GM12878 (cell line): ENCODE measurements around the gene RRP1B. TPM values are rescaled to one million over a fixed set of nuclear protein-coding genes. Genes with fewer than 3 reads are reported as not detected.
A peak's percentile ranks its signal among the peaks of the same experiment; 100 is the strongest.

Experiments
- ATAC-seq: fragments of 200-7000 bp; cut with Tn5 transposase; 3 replicates; pipeline ENCODE4 v1.9.1; 2020; ENCODE audit warnings: mild to moderate bottlenecking, moderate library complexity
- BruUV-seq: library from RNA; stranded (reverse); fragments of 400-500 nt; replicated peaks from 2 replicates; lab custom pipeline; 2021; lab: Mats Ljungman, UMichigan
- CTCF ChIA-PET: fragments of 300-600 bp; sonication (Branson Sonifier 250); formaldehyde crosslinking; extraction: SDS; loops from one replicate; lab custom pipeline; 2021; ENCODE audit warnings: inconsistent platforms; lab: Yijun Ruan, JAX
- POLR2A ChIA-PET: fragments of 350-600 bp; formaldehyde crosslinking; extraction: SDS; loops from one replicate; lab custom pipeline; 2021; ENCODE audit warnings: inconsistent platforms; lab: Charles Lee
- RAD21 ChIA-PET: fragments of 300-600 bp; sonication (Branson Sonifier 250); formaldehyde crosslinking; loops from one replicate; lab custom pipeline; 2023; ENCODE audit warnings: antibody characterized with exemption; ENCODE audit not compliant: unreplicated experiment; lab: Charles Lee
- SMC1A ChIA-PET: fragments of 300-600 bp; sonication (Branson Sonifier 250); formaldehyde crosslinking; loops from one replicate; lab custom pipeline; 2023; ENCODE audit not compliant: unreplicated experiment, uncharacterized antibody; lab: Charles Lee
- DNase-seq: peaks from one replicate; pipeline ENCODE4 v3.0.0-alpha.2; 2011; ENCODE audit warnings: low read depth, low spot score
- FAIRE-seq: peaks from 3 replicates; lab custom pipeline; 2011; peaks lifted over from hg19 to GRCh38; lab: Jason Lieb, UNC
- H2AFZ ChIP-seq: 2 replicates; pipeline ENCODE4 v1.6.0; 2011; ENCODE audit warnings: low read depth, low read length, control low read depth; ENCODE audit not compliant: control insufficient read depth
- H3K27ac ChIP-seq: 2 replicates; pipeline ENCODE4 v1.5.1; 2011; ENCODE audit warnings: control low read depth; ENCODE audit not compliant: control insufficient read depth, insufficient read depth
- H3K27me3 ChIP-seq, 2 experiments: replicated peaks in 1 of 2; 2 replicates each; pipeline versions ENCODE4 v1.6.0 to v1.6.1; 2011; ENCODE audit warnings: low read length in 1 of 2; ENCODE audit not compliant: control insufficient read depth in 2 of 2, insufficient read depth in 2 of 2
- H3K36me3 ChIP-seq, 2 experiments: 2 replicates each; pipeline ENCODE4 v1.5.1; 2011; ENCODE audit warnings: low read length in 1 of 2; ENCODE audit not compliant: control insufficient read depth in 2 of 2, insufficient read depth in 2 of 2
- H3K4me1 ChIP-seq: 2 replicates; pipeline ENCODE4 v1.6.1; 2011; ENCODE audit warnings: mild to moderate bottlenecking, low read length, moderate library complexity, mixed read lengths; ENCODE audit not compliant: control insufficient read depth, insufficient read depth
- H3K4me2 ChIP-seq: 2 replicates; pipeline ENCODE4 v1.6.0; 2011; ENCODE audit warnings: control low read depth; ENCODE audit not compliant: control insufficient read depth, insufficient read depth
- H3K4me3 ChIP-seq: fragments of 200-600 bp; sonication (generic); 2 replicates; pipeline ENCODE4 v1.5.1; 2016
- H3K79me2 ChIP-seq: 2 replicates; pipeline ENCODE4 v1.6.0; 2011; ENCODE audit warnings: low read length; ENCODE audit not compliant: control insufficient read depth, insufficient read depth
- H3K9ac ChIP-seq: 2 replicates; pipeline ENCODE4 v1.8.0; 2011; ENCODE audit warnings: low read length, control low read depth, mixed read lengths; ENCODE audit not compliant: control insufficient read depth, insufficient read depth
- H3K9me3 ChIP-seq: replicated peaks from 3 replicates; pipeline ENCODE4 v1.5.1; 2011; ENCODE audit warnings: mild to moderate bottlenecking, low read length; ENCODE audit not compliant: control insufficient read depth, insufficient read depth
- H4K20me1 ChIP-seq: 2 replicates; pipeline ENCODE4 v1.6.0; 2011; ENCODE audit not compliant: control insufficient read depth, insufficient read depth
- ETV6 ChIP-seq, 2 experiments: fragments of 450-650 bp in 1 of 2; IDR thresholded peaks in 1 of 2; conservative IDR thresholded peaks in 1 of 2; 2 replicates each; pipeline ENCODE4 v1.6.1; 2014; ENCODE audit warnings: antibody characterized with exemption in 1 of 2, borderline replicate concordance in 1 of 2, low read depth in 1 of 2, mild to moderate bottlenecking in 1 of 2, moderate library complexity in 1 of 2
- MEF2B ChIP-seq: fragments of 450-650 bp; IDR thresholded peaks from 2 replicates; pipeline ENCODE4 v1.6.1; 2018; ENCODE audit warnings: mild to moderate bottlenecking, moderate library complexity; ENCODE audit not compliant: partially characterized antibody, poor library complexity, severe bottlenecking
- NR2C2 ChIP-seq: IDR thresholded peaks from 2 replicates; pipeline ENCODE4 v1.6.1; 2011; ENCODE audit warnings: borderline replicate concordance, low read depth; ENCODE audit not compliant: control insufficient read depth, insufficient read length
- POLR2A ChIP-seq: IDR thresholded peaks from 2 replicates; pipeline ENCODE4 v1.6.1; 2011; ENCODE audit warnings: low read depth, mild to moderate bottlenecking, low read length
- SIN3A ChIP-seq: IDR thresholded peaks from 2 replicates; pipeline ENCODE4 v1.6.1; 2012; ENCODE audit warnings: low read depth, low read length, improper control_type of control experiment
- SMC3 ChIP-seq: IDR thresholded peaks from 2 replicates; pipeline ENCODE4 v1.6.1; 2011; ENCODE audit warnings: low read length, improper control_type of control experiment, borderline replicate concordance
- SPI1 ChIP-seq: IDR thresholded peaks from 2 replicates; pipeline ENCODE4 v1.6.1; 2011; ENCODE audit warnings: low read depth, mild to moderate bottlenecking, low read length, moderate library complexity, borderline replicate concordance; ENCODE audit not compliant: insufficient read depth
- SRF ChIP-seq, 2 experiments: IDR thresholded peaks; 2 replicates each; pipeline ENCODE4 v1.6.1; 2011; ENCODE audit warnings: low read depth in 2 of 2, low read length in 2 of 2, mild to moderate bottlenecking in 1 of 2, moderate library complexity in 1 of 2
- WGBS: methylation state at CpG from one replicate; pipeline ENCODE4 v1.1.6; 2016; ENCODE audit warnings: low lambda C conversion rate; ENCODE audit not compliant: insufficient replicate concordance, insufficient coverage; ENCODE audit errors: missing lambda C conversion rate; 5-methylcytosine and 5-hydroxymethylcytosine counted together
- in situ Hi-C: fragments of 300-500 bp; cut with MboI; formaldehyde crosslinking; loops from 9 replicates; pipeline ENCODE4 v1.14.3; 2018; ENCODE audit warnings: mixed read lengths
- intact Hi-C: fragments of 100-400 bp; cut with micrococcal nuclease; formaldehyde crosslinking; loops from one replicate; pipeline ENCODE4 v1.14.2; 2022; ENCODE audit not compliant: unreplicated experiment
- polyA plus RNA-seq, 11 experiments: library from polyadenylated mRNA; depleted of rRNA in 4 of 11; unstranded in 6 of 11; stranded (reverse) in 5 of 11; fragments of >200 nt; fragmentation: Nextera tagmentation in 4 of 11; fragmentation: Illumina TruSeq in 1 of 11; extraction: Ambion mirVana in 4 of 11; extraction: Trizol in 1 of 11; gene quantifications; 1 replicate in 1 of 11; 2 replicates in 10 of 11; pipeline versions ENCODE4 v1.2.1 to v1.2.3, GENCODE V29; 2011 to 2016; ENCODE audit warnings: inconsistent platforms in 2 of 11, missing spikeins in 2 of 11, low read depth in 1 of 11
- total RNA-seq, 4 experiments: library from RNA; depleted of rRNA in 3 of 4; stranded (reverse); fragments of >200 nt in 3 of 4; fragmentation: Illumina TruSeq in 1 of 4; extraction: Trizol in 1 of 4; gene quantifications; 2 replicates each; pipeline versions ENCODE4 v1.2.1 to v1.2.3, GENCODE V29; 2013 to 2021
- TF ChIP-seq, protein P1 (sequence below): IDR thresholded peaks from 2 replicates; pipeline ENCODE4 v1.6.1; 2011; ENCODE audit warnings: mild to moderate bottlenecking, low read depth, low read length, moderate library complexity; ENCODE audit not compliant: insufficient replicate concordance
- TF ChIP-seq, protein P2 (sequence below): fragments of 450-650 bp; IDR thresholded peaks from 2 replicates; pipeline ENCODE4 v1.6.1; 2017; ENCODE audit warnings: antibody characterized with exemption, mild to moderate bottlenecking, moderate library complexity

The RRP1B gene
- total and polyA plus RNA-seq, 10 of the 15 experiments (the other 5 are each of a cell fraction or from before 2014, with no cell fraction given): 8.1 to 57.4 (median 38.1) TPM

DNA sequence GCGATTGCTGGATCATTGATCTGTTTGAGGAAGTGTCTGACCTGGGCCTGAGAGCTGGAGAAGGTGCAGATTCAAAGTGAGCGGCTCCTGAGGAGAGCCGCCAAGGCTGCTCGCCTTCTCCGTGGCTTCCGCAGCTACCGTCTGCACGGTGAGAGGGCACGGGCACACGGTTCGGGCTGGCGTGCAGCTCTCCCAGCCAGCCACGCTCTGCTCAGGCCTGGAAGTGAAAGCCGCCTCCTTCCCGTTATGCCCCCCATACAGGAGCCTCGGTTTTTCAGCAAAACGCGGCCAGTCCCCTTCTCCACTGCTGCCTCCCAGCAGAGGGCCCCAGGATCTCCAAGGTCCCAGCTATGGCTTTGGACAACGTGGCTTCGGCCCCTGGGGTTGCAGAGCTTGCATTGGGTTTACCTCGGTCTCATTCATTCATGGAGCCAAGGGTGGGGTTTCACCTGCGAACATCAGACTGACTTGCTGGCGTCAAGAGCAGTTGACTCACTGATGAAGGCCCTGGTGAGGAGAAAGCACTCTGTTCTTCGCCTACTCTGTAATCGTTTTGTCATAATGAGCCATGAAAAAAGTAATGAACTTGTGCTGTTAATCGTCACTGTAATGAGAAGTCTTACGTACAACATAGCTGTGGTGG, 35.2 kb downstream of the RRP1B start:
- RAD21 ChIA-PET: no interaction called here
- no peak for ATAC-seq
- WGBS: 99% methylated on average over 27 of the region's 27 CpGs
- SMC1A ChIA-PET: no interaction called here
- Histone ChIP-seq H3K4me3 (no peak overlapping the region), H4K20me1 (peaks cover 2% of the 10 kb centered on the region; the same call in 1 of the 2 replicates), H2AFZ (no peak overlapping the region), H3K4me2 (no peak overlapping the region), H3K9me3 (no peaks in the 10 kb centered on the region), H3K79me2 (no peaks in the 10 kb centered on the region), H3K4me1 (no peaks in the 10 kb centered on the region), H3K36me3 (peaks cover 10 to 25% of the 10 kb centered on the region in 2 experiments; a peak in 3 of 4 replicates), H3K27me3 (no peaks in the 10 kb centered on the region), H3K9ac (no peak overlapping the region), H3K27ac (no peak overlapping the region)
- POLR2A ChIA-PET: no interaction called here
- CTCF ChIA-PET: no interaction called here
- DNase-seq: no peak
- in situ Hi-C loops (loop anchor here (25.0 kb wide), 1 partner anchor 1482 kb away; the partner anchor contains the start of gene ABCG1), intact Hi-C loops (no loop called here)
- FAIRE-seq: no peak
- no TSS peak for BruUV-seq
- TF ChIP-seq SMC3: no peak
- peak; percentile 26; the same call in 1 of the 2 replicates for TF ChIP-seq POLR2A

GRCh38 chr21:43696214-43696613, 36.9 kb downstream of the RRP1B start:
- DNase-seq: no peak
- ChIA-PET CTCF (no interaction called here), SMC1A (no interaction called here), POLR2A (no interaction called here), RAD21 (no interaction called here)
- in situ Hi-C loops (loop anchor here (25.0 kb wide), 1 partner anchor 1484 kb away; the partner anchor contains the start of gene ABCG1), intact Hi-C loops (no loop called here)
- Histone ChIP-seq H3K4me2 (no peak overlapping the region), H3K27me3 (no peaks in the 10 kb centered on the region), H3K36me3 (peaks cover 6 to 9% of the 10 kb centered on the region in 2 experiments; a peak in 3 of 4 replicates), H3K27ac (no peak overlapping the region), H4K20me1 (peaks cover 2% of the 10 kb centered on the region; the same call in 1 of the 2 replicates), H3K79me2 (no peaks in the 10 kb centered on the region), H2AFZ (no peak overlapping the region), H3K9me3 (no peaks in the 10 kb centered on the region), H3K4me3 (no peak overlapping the region), H3K4me1 (peaks cover 4% of the 10 kb centered on the region), H3K9ac (no peak overlapping the region)
- FAIRE-seq: no peak
- no peak for ATAC-seq
- no TSS peak for BruUV-seq
- WGBS: over 99% methylated on average over 17 of the region's 17 CpGs
- TF ChIP-seq MEF2B (no peak), POLR2A (0 out of 2 replicates have a peak, but pooled peaks have one; percentile 18), SRF (IDR thresholded peaks at IDR 0.05; ENCODE audit: low read depth in 2 of 2, low read length in 2 of 2) (no peak), NR2C2 (no peak), ETV6 (conservative IDR thresholded peaks at IDR 0.05 in 1 of 2, IDR thresholded peaks at IDR 0.05 in 1 of 2; ENCODE audit: borderline replicate concordance in 1 of 2, low read depth in 1 of 2) (no peak), SPI1 (no peak), SIN3A (no peak)
- TF ChIP-seq, protein P1, sequence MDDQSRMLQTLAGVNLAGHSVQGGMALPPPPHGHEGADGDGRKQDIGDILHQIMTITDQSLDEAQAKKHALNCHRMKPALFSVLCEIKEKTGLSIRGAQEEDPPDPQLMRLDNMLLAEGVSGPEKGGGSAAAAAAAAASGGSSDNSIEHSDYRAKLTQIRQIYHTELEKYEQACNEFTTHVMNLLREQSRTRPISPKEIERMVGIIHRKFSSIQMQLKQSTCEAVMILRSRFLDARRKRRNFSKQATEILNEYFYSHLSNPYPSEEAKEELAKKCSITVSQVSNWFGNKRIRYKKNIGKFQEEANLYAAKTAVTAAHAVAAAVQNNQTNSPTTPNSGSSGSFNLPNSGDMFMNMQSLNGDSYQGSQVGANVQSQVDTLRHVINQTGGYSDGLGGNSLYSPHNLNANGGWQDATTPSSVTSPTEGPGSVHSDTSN: no peak
- TF ChIP-seq, protein P2, sequence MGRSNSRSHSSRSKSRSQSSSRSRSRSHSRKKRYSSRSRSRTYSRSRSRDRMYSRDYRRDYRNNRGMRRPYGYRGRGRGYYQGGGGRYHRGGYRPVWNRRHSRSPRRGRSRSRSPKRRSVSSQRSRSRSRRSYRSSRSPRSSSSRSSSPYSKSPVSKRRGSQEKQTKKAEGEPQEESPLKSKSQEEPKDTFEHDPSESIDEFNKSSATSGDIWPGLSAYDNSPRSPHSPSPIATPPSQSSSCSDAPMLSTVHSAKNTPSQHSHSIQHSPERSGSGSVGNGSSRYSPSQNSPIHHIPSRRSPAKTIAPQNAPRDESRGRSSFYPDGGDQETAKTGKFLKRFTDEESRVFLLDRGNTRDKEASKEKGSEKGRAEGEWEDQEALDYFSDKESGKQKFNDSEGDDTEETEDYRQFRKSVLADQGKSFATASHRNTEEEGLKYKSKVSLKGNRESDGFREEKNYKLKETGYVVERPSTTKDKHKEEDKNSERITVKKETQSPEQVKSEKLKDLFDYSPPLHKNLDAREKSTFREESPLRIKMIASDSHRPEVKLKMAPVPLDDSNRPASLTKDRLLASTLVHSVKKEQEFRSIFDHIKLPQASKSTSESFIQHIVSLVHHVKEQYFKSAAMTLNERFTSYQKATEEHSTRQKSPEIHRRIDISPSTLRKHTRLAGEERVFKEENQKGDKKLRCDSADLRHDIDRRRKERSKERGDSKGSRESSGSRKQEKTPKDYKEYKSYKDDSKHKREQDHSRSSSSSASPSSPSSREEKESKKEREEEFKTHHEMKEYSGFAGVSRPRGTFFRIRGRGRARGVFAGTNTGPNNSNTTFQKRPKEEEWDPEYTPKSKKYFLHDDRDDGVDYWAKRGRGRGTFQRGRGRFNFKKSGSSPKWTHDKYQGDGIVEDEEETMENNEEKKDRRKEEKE: no peak
